HEK293 (cell line): Measurements from ENCODE around the gene CSTF1.

ENCODE experiments used
- CTCF ChIA-PET: fragments of 350-600 bp; formaldehyde crosslinking; extraction: SDS; loops from one replicate; lab custom pipeline; 2021; ENCODE audit warnings: antibody characterized with exemption; lab: Yijun Ruan, JAX
- POLR2A ChIA-PET: fragments of 300-600 bp; formaldehyde crosslinking; extraction: SDS; loops from one replicate; lab custom pipeline; 2020; ENCODE audit warnings: antibody characterized with exemption, inconsistent platforms; lab: Yijun Ruan, JAX
- H3K27ac ChIP-seq: fragments of 200-500 bp; sonication (Bioruptor generic); 2 replicates; pipeline ENCODE4 v1.5.1; 2014; ENCODE audit warnings: low read depth, low read length, control low read depth, inconsistent platforms; ENCODE audit errors: extremely low read depth
- H3K36me3 ChIP-seq, 2 experiments: fragments of 200-500 bp in 1 of 2; sonication (Bioruptor generic) in 1 of 2; 1 replicate in 1 of 2; 2 replicates in 1 of 2; pipeline ENCODE4 v1.5.1; 2014 to 2017; ENCODE audit warnings: inconsistent platforms in 2 of 2, low read length in 2 of 2; ENCODE audit not compliant: control insufficient read depth in 2 of 2, insufficient read depth in 1 of 2
- H3K4me1 ChIP-seq: fragments of 200-500 bp; sonication (Bioruptor generic); 2 replicates; pipeline ENCODE4 v1.5.1; 2014; ENCODE audit warnings: mild to moderate bottlenecking, low read length, inconsistent platforms; ENCODE audit not compliant: control insufficient read depth, insufficient read depth
- H3K4me3 ChIP-seq: 2 replicates; pipeline ENCODE4 v1.5.1; 2011; ENCODE audit warnings: low read depth, mild to moderate bottlenecking, control low read depth, low read length, moderate library complexity
- H3K9me3 ChIP-seq: fragments of 200-500 bp; sonication (Bioruptor generic); 2 replicates; pipeline ENCODE4 v1.5.1; 2014; ENCODE audit warnings: low read depth, low read length, inconsistent platforms; ENCODE audit not compliant: control insufficient read depth, insufficient read depth
- BCL11A ChIP-seq: fragments of 450-650 bp; formaldehyde crosslinking; IDR thresholded peaks from 2 replicates; pipeline ENCODE4 v1.5.1; 2016; ENCODE audit warnings: low read depth, missing biosample characterization, missing genetic modification characterization
- GFI1B ChIP-seq: fragments of 450-650 bp; formaldehyde crosslinking; IDR thresholded peaks from 2 replicates; pipeline ENCODE4 v1.5.1; 2016; ENCODE audit warnings: missing biosample characterization, missing genetic modification characterization
- MYNN ChIP-seq: fragments of 450-650 bp; formaldehyde crosslinking; IDR thresholded peaks from 2 replicates; pipeline ENCODE4 v1.5.1; 2016; ENCODE audit warnings: missing biosample characterization, missing genetic modification characterization, borderline replicate concordance
- MZF1 ChIP-seq: fragments of 450-650 bp; formaldehyde crosslinking; IDR thresholded peaks from 2 replicates; pipeline ENCODE4 v1.5.1; 2017; ENCODE audit warnings: missing biosample characterization, missing genetic modification characterization, borderline replicate concordance
- OSR2 ChIP-seq: fragments of 450-650 bp; formaldehyde crosslinking; IDR thresholded peaks from 2 replicates; pipeline ENCODE4 v1.5.1; 2016; ENCODE audit warnings: missing biosample characterization, missing genetic modification characterization
- PRDM10 ChIP-seq: fragments of 450-650 bp; formaldehyde crosslinking; IDR thresholded peaks from 2 replicates; pipeline ENCODE4 v1.5.1; 2016; ENCODE audit warnings: missing biosample characterization, missing genetic modification characterization
- REST ChIP-seq: fragments of 450-650 bp; formaldehyde crosslinking; IDR thresholded peaks from 2 replicates; pipeline ENCODE4 v1.5.1; 2016; ENCODE audit warnings: missing biosample characterization, missing genetic modification characterization
- SP3 ChIP-seq: fragments of 450-650 bp; formaldehyde crosslinking; IDR thresholded peaks from 2 replicates; pipeline ENCODE4 v1.5.1; 2016; ENCODE audit warnings: missing biosample characterization, missing genetic modification characterization
- ZBTB1 ChIP-seq: fragments of 450-650 bp; formaldehyde crosslinking; IDR thresholded peaks from 2 replicates; pipeline ENCODE4 v1.5.1; 2016; ENCODE audit warnings: missing biosample characterization, missing genetic modification characterization
- ZBTB26 ChIP-seq: fragments of 450-650 bp; formaldehyde crosslinking; optimal IDR thresholded peaks from 2 replicates; pipeline ENCODE3; 2016; ENCODE audit warnings: missing biosample characterization, mild to moderate bottlenecking, missing genetic modification characterization
- ZBTB7A ChIP-seq: fragments of 450-650 bp; formaldehyde crosslinking; IDR thresholded peaks from 2 replicates; pipeline ENCODE4 v1.5.1; 2016; ENCODE audit warnings: low read depth, missing biosample characterization, missing genetic modification characterization
- ZNF175 ChIP-seq: fragments of 450-650 bp; formaldehyde crosslinking; IDR thresholded peaks from 2 replicates; pipeline ENCODE4 v1.5.1; 2016; ENCODE audit warnings: missing biosample characterization, missing genetic modification characterization
- ZNF292 ChIP-seq: fragments of 450-650 bp; formaldehyde crosslinking; IDR thresholded peaks from 2 replicates; pipeline ENCODE4 v1.5.1; 2016; ENCODE audit warnings: low read depth, missing biosample characterization, missing genetic modification characterization, borderline replicate concordance
- ZNF585B ChIP-seq: fragments of 450-650 bp; formaldehyde crosslinking; IDR thresholded peaks from 2 replicates; pipeline ENCODE4 v1.5.1; 2016; ENCODE audit warnings: missing biosample characterization, missing genetic modification characterization
- ZNF639 ChIP-seq: fragments of 450-650 bp; formaldehyde crosslinking; IDR thresholded peaks from 2 replicates; pipeline ENCODE4 v1.5.1; 2016; ENCODE audit warnings: missing biosample characterization, missing genetic modification characterization

CSTF1 gene

GRCh38 chr20:56373942-56374341 is 18.5 kb upstream of the CSTF1 start (continued):
- TF ChIP-seq PRDM10 (tag by site-specific recombination) (peak; percentile 25; the same call in 1 of the 2 replicates), OSR2 (tag by site-specific recombination) (no peak), ZBTB26 (no peak), BCL11A (tag by site-specific recombination) (no peak)
- TF ChIP-seq, all 188 proteins: peak for 5

GRCh38 chr20:56376331-56376730 is 16.1 kb upstream of the CSTF1 start:
- H3K9me3 ChIP-seq, result no peaks in the 10 kb centered on the region
- H3K4me3 ChIP-seq, result no peak overlapping the region
- ChIA-PET CTCF (interaction anchor here (1.0 kb wide), 1 partner anchor 125 kb away, joined by 4 read pairs; no protein-coding TSS in a partner anchor), POLR2A (interaction anchor here (1.1 kb wide), 2 partner anchors 16 kb away, joined by 3 to 9 read pairs; partner anchors contain the start of genes AURKA and CSTF1)
- TF ChIP-seq MZF1 (tag by site-specific recombination) (no peak), REST (tag by site-specific recombination) (no peak), SP3 (tag by site-specific recombination) (no peak), ZNF292 (tag by site-specific recombination) (no peak), GFI1B (tag by site-specific recombination) (no peak), ZNF585B (no peak), MYNN (no peak), ZBTB7A (tag by site-specific recombination) (no peak), ZBTB1 (no peak), ZNF175 (tag by site-specific recombination) (no peak), ZNF639 (tag by site-specific recombination) (no peak)
- no peak overlapping the region for H3K27ac ChIP-seq
- H3K4me1 ChIP-seq, result no peaks in the 10 kb centered on the region
- peaks cover 72 to 94% of the 10 kb centered on the region in 2 experiments for H3K36me3 ChIP-seq
